GM23338 (cell line): ENCODE measurements around the gene IRF6. TPM values are rescaled to one million over a fixed set of nuclear protein-coding genes. Genes with fewer than 3 reads are reported as not detected.

ENCODE experiments used
- ATAC-seq: fragments of 200-7000 bp; cut with Tn5 transposase; 3 replicates; pipeline ENCODE4 v1.9.1; 2020
- DNase-seq: peaks from one replicate; pipeline ENCODE4 v3.0.0-alpha.2; 2015; ENCODE audit warnings: low spot score
- H2AFZ ChIP-seq: fragments of 200-600 bp; sonication (generic); 2 replicates; pipeline ENCODE4 v1.8.0; 2016; ENCODE audit warnings: antibody characterized with exemption, mild to moderate bottlenecking, moderate library complexity
- H3F3A ChIP-seq: fragments of 200-600 bp; sonication (generic); replicated peaks from 2 replicates; pipeline ENCODE4 v1.8.0; 2017; ENCODE audit warnings: antibody characterized with exemption, mixed run types, low read depth
- H3K27ac ChIP-seq: fragments of 200-600 bp; sonication (generic); 2 replicates; pipeline ENCODE4 v1.6.1; 2016; ENCODE audit warnings: low read depth
- H3K27me3 ChIP-seq: fragments of 200-600 bp; sonication (generic); 2 replicates; pipeline ENCODE4 v1.8.0; 2016; ENCODE audit warnings: mild to moderate bottlenecking, mixed run types, moderate library complexity; ENCODE audit not compliant: insufficient read depth
- H3K36me3 ChIP-seq: fragments of 200-600 bp; sonication (generic); 2 replicates; pipeline ENCODE4 v1.8.0; 2016; ENCODE audit warnings: mild to moderate bottlenecking; ENCODE audit not compliant: insufficient read depth
- H3K4me1 ChIP-seq: fragments of 200-600 bp; sonication (generic); 2 replicates; pipeline ENCODE4 v1.8.0; 2016; ENCODE audit warnings: mild to moderate bottlenecking, moderate library complexity; ENCODE audit not compliant: insufficient read depth
- H3K4me2 ChIP-seq: fragments of 200-600 bp; sonication (generic); 2 replicates; pipeline ENCODE4 v1.7.1; 2017; ENCODE audit warnings: mixed run types
- H3K4me3 ChIP-seq: fragments of 200-600 bp; sonication (generic); 2 replicates; pipeline ENCODE4 v1.6.1; 2016; ENCODE audit warnings: mixed run types
- H3K79me2 ChIP-seq: fragments of 200-600 bp; sonication (generic); replicated peaks from 2 replicates; pipeline ENCODE4 v1.8.0; 2017; ENCODE audit warnings: mild to moderate bottlenecking; ENCODE audit not compliant: insufficient read depth
- H3K9me2 ChIP-seq: fragments of 200-600 bp; sonication (generic); 2 replicates; pipeline ENCODE4 v1.8.0; 2017; ENCODE audit not compliant: insufficient read depth
- H4K20me1 ChIP-seq: fragments of 200-600 bp; sonication (generic); replicated peaks from 2 replicates; pipeline ENCODE4 v1.8.0; 2017; ENCODE audit warnings: mild to moderate bottlenecking; ENCODE audit not compliant: insufficient read depth
- H3K27ac Mint-ChIP-seq: 2 replicates; pipeline ENCODE4 v1.8.0; 2020; ENCODE audit warnings: inconsistent platforms, mild to moderate bottlenecking, moderate library complexity, mixed read lengths
- H3K27me3 Mint-ChIP-seq: 3 replicates; pipeline ENCODE4 v1.8.0; 2022; ENCODE audit warnings: low read depth, mild to moderate bottlenecking, moderate library complexity, mixed read lengths, inconsistent platforms; ENCODE audit not compliant: insufficient read depth, poor library complexity
- H3K36me3 Mint-ChIP-seq: 3 replicates; pipeline ENCODE4 v1.8.0; 2021; ENCODE audit warnings: low read depth, mild to moderate bottlenecking, inconsistent platforms, moderate library complexity, mixed read lengths
- H3K4me1 Mint-ChIP-seq: 3 replicates; pipeline ENCODE4 v1.8.0; 2020; ENCODE audit warnings: mild to moderate bottlenecking, inconsistent platforms, mixed read lengths
- H3K4me3 Mint-ChIP-seq: 3 replicates; pipeline ENCODE4 v1.8.0; 2021; ENCODE audit warnings: moderate library complexity, mild to moderate bottlenecking, inconsistent platforms, mixed read lengths
- H3K9me3 Mint-ChIP-seq: 3 replicates; pipeline ENCODE4 v1.8.0; 2020; ENCODE audit warnings: moderate library complexity, mild to moderate bottlenecking, inconsistent platforms, mixed read lengths
- CREB1 ChIP-seq: fragments of 250-450 bp; sonication (Bioruptor Pico); IDR thresholded peaks from 2 replicates; pipeline ENCODE4 v1.5.0; 2020; ENCODE audit warnings: low read depth, mild to moderate bottlenecking, moderate library complexity
- CTCF ChIP-seq, 2 experiments: fragments of 200-600 bp in 1 of 2; sonication (generic) in 1 of 2; conservative IDR thresholded peaks; 2 replicates each; pipeline versions ENCODE4 v1.5.1 to v1.6.1; 2016 to 2017; ENCODE audit warnings: antibody characterized with exemption in 2 of 2, low read depth in 2 of 2, mild to moderate bottlenecking in 2 of 2, moderate library complexity in 1 of 2
- ETS1 ChIP-seq: IDR thresholded peaks from 2 replicates; pipeline ENCODE4 v1.6.1; 2016; ENCODE audit warnings: antibody characterized with exemption
- EZH2 ChIP-seq: fragments of 200-600 bp; sonication (generic); IDR thresholded peaks from one replicate; pipeline ENCODE4 v1.8.0; 2017; ENCODE audit warnings: antibody characterized with exemption, mild to moderate bottlenecking, low read depth; ENCODE audit not compliant: unreplicated experiment
- EZH2phosphoT487 ChIP-seq: fragments of 200-600 bp; sonication (generic); IDR thresholded peaks from one replicate; pipeline ENCODE4 v1.8.1; 2018; ENCODE audit warnings: antibody characterized with exemption; ENCODE audit not compliant: unreplicated experiment
- JUNB ChIP-seq: IDR thresholded peaks from one replicate; pipeline ENCODE4 v1.6.1; 2016; ENCODE audit warnings: antibody characterized with exemption; ENCODE audit not compliant: unreplicated experiment
- POLR2AphosphoS5 ChIP-seq: IDR thresholded peaks from 2 replicates; pipeline ENCODE4 v1.6.1; 2016; ENCODE audit warnings: antibody characterized with exemption, low read depth
- REST ChIP-seq: IDR thresholded peaks from one replicate; pipeline ENCODE4 v1.6.1; 2018; ENCODE audit warnings: antibody characterized with exemption; ENCODE audit not compliant: unreplicated experiment
- STAT1 ChIP-seq: IDR thresholded peaks from one replicate; pipeline ENCODE4 v1.6.1; 2016; ENCODE audit warnings: antibody characterized with exemption; ENCODE audit not compliant: unreplicated experiment
- ZNF114 ChIP-seq: fragments of 250-450 bp; sonication (Bioruptor Pico); IDR thresholded peaks from 2 replicates; pipeline ENCODE4 v1.5.0; 2020; ENCODE audit warnings: mild to moderate bottlenecking, moderate library complexity
- ZNF331 ChIP-seq: fragments of 250-450 bp; sonication (Bioruptor Pico); IDR thresholded peaks from 2 replicates; pipeline ENCODE4 v1.5.0; 2020; ENCODE audit warnings: low read depth, mild to moderate bottlenecking, moderate library complexity
- polyA plus RNA-seq: library from polyadenylated mRNA; unstranded; fragments of >200 nt; fragmentation: Nextera tagmentation; extraction: Ambion mirVana; gene quantifications from 2 replicates; pipeline ENCODE4 v1.2.1, GENCODE V29; 2016
- total RNA-seq: library from RNA; depleted of rRNA; stranded (reverse); fragments of >200 nt; shearing (Covaris generic); gene quantifications from 2 replicates; pipeline ENCODE4 v1.2.3, GENCODE V29; 2014
- TF ChIP-seq, protein P1 (sequence below): fragments of 250-450 bp; sonication (Bioruptor Pico); IDR thresholded peaks from 2 replicates; pipeline ENCODE4 v1.5.0; 2020; ENCODE audit warnings: mild to moderate bottlenecking, moderate library complexity

IRF6 gene
- total and polyA plus RNA-seq, 2 experiments from 2014 or later: 4.6 to 11.7 TPM

DNA sequence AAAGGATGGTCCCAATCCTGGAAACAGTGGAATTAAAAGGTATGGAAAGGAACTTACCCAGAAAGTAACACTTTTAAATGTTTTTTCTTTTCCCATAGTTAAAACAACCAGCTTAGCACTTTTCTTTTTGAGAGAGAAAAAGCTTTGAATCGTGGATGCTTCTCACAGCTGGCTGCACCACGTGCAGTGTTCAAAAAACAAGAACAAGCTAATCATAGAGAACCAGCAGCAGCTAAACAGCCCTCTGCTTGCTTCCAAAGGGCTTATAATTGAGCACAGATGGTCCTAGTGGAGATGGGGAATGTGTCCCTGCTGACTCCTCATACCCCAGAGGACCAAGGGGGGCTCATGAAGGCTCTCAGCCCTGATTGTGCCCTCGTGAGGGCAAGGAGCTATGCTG, 48.3 kb upstream of the IRF6 start (continued):
- TF ChIP-seq CREB1 (no peak), JUNB (no peak), POLR2AphosphoS5 (no peak), STAT1 (no peak), EZH2 (no peak), REST (no peak)

DNA sequence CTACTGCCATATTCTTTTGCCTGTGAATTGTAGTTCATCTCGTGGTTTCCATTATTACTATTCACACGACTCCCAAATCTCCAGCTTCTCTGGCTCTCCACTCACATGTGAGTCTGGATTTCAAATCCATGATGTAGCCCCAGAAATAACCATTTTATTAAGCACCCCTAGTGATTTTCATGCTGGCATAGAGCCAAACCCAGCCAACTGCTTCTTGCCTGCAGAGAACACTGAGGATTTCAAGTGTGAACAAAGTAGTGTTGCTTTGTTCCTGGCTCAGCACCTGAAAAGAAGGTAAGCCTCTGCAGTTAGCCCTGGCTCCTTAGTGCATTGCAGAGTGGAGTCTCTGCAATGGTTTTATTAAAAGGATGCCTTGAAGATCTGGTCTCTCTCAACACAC, 47.7 kb upstream of the IRF6 start:
- H3K9me3 Mint-ChIP-seq: peaks cover 3% of the 10 kb centered on the region; the same call in 1 of the 3 replicates
- TF ChIP-seq CREB1: no peak
- TF ChIP-seq POLR2AphosphoS5: no peak
- TF ChIP-seq, protein P1, sequence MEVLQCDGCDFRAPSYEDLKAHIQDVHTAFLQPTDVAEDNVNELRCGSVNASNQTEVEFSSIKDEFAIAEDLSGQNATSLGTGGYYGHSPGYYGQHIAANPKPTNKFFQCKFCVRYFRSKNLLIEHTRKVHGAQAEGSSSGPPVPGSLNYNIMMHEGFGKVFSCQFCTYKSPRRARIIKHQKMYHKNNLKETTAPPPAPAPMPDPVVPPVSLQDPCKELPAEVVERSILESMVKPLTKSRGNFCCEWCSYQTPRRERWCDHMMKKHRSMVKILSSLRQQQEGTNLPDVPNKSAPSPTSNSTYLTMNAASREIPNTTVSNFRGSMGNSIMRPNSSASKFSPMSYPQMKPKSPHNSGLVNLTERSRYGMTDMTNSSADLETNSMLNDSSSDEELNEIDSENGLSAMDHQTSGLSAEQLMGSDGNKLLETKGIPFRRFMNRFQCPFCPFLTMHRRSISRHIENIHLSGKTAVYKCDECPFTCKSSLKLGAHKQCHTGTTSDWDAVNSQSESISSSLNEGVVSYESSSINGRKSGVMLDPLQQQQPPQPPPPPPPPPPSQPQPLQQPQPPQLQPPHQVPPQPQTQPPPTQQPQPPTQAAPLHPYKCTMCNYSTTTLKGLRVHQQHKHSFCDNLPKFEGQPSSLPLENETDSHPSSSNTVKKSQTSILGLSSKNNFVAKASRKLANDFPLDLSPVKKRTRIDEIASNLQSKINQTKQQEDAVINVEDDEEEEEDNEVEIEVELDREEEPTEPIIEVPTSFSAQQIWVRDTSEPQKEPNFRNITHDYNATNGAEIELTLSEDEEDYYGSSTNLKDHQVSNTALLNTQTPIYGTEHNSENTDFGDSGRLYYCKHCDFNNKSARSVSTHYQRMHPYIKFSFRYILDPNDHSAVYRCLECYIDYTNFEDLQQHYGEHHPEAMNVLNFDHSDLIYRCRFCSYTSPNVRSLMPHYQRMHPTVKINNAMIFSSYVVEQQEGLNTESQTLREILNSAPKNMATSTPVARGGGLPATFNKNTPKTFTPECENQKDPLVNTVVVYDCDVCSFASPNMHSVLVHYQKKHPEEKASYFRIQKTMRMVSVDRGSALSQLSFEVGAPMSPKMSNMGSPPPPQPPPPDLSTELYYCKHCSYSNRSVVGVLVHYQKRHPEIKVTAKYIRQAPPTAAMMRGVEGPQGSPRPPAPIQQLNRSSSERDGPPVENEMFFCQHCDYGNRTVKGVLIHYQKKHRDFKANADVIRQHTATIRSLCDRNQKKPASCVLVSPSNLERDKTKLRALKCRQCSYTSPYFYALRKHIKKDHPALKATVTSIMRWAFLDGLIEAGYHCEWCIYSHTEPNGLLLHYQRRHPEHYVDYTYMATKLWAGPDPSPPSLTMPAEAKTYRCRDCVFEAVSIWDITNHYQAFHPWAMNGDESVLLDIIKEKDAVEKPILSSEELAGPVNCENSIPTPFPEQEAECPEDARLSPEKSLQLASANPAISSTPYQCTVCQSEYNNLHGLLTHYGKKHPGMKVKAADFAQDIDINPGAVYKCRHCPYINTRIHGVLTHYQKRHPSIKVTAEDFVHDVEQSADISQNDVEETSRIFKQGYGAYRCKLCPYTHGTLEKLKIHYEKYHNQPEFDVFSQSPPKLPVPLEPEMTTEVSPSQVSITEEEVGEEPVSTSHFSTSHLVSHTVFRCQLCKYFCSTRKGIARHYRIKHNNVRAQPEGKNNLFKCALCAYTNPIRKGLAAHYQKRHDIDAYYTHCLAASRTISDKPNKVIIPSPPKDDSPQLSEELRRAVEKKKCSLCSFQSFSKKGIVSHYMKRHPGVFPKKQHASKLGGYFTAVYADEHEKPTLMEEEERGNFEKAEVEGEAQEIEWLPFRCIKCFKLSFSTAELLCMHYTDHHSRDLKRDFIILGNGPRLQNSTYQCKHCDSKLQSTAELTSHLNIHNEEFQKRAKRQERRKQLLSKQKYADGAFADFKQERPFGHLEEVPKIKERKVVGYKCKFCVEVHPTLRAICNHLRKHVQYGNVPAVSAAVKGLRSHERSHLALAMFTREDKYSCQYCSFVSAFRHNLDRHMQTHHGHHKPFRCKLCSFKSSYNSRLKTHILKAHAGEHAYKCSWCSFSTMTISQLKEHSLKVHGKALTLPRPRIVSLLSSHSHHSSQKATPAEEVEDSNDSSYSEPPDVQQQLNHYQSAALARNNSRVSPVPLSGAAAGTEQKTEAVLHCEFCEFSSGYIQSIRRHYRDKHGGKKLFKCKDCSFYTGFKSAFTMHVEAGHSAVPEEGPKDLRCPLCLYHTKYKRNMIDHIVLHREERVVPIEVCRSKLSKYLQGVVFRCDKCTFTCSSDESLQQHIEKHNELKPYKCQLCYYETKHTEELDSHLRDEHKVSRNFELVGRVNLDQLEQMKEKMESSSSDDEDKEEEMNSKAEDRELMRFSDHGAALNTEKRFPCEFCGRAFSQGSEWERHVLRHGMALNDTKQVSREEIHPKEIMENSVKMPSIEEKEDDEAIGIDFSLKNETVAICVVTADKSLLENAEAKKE (CRISPR knock-in tag): no peak
- TF ChIP-seq EZH2phosphoT487: no peak
- no peak for TF ChIP-seq CTCF (conservative IDR thresholded peaks at IDR 0.05; ENCODE audit: low read depth in 2 of 2)
- TF ChIP-seq ZNF331 (CRISPR knock-in tag): no peak
- no peak for TF ChIP-seq EZH2
- TF ChIP-seq STAT1: no peak
- no peak for TF ChIP-seq ZNF114 (CRISPR knock-in tag)
- no peak for TF ChIP-seq JUNB
- no peak for TF ChIP-seq ETS1

More for the DNA sequence above, 47.7 kb upstream of the IRF6 start:
- Histone ChIP-seq H3K4me1 (no peaks in the 10 kb centered on the region), H3F3A (no peaks in the 10 kb centered on the region), H3K36me3 (peaks cover 9% of the 10 kb centered on the region; the same call in 1 of the 2 replicates), H2AFZ (no peak overlapping the region), H3K4me2 (no peak overlapping the region), H3K27me3 (no peaks in the 10 kb centered on the region), H3K79me2 (no peaks in the 10 kb centered on the region), H3K27ac (no peak overlapping the region), H4K20me1 (no peaks in the 10 kb centered on the region), H3K4me3 (no peak overlapping the region), H3K9me2 (no peaks in the 10 kb centered on the region)
- ATAC-seq (no peak), DNase-seq (no peak)
- no peaks in the 10 kb centered on the region for H3K27me3 Mint-ChIP-seq
- no peak overlapping the region for H3K4me3 Mint-ChIP-seq
- H3K27ac Mint-ChIP-seq: no peak overlapping the region
- no peaks in the 10 kb centered on the region for H3K4me1 Mint-ChIP-seq
- peaks cover 36% of the 10 kb centered on the region; the same call in 2 of the 3 replicates for H3K36me3 Mint-ChIP-seq
